Measurements from ENCODE around the gene SMARCA2.

SMARCA2 gene

GRCh38 chr9:2039294-2040180, 24.4 kb downstream of the SMARCA2 start:
- no peak for DNase-seq (ENCODE audit: low read depth)

- DNase-seq (ENCODE audit: low read depth): no peak
These were observed 25.7 kb downstream of the SMARCA2 start for GRCh38 chr9:2040828-2041227.

GRCh38 chr9:2041736-2042135, 26.6 kb downstream of the SMARCA2 start:
- no peak for DNase-seq (ENCODE audit: low read depth)

- no peak for DNase-seq (ENCODE audit: low read depth)
These were observed 28.1 kb downstream of the SMARCA2 start for GRCh38 chr9:2043243-2043642.

- DNase-seq (ENCODE audit: low read depth): no peak
These were observed 28.8 kb downstream of the SMARCA2 start for GRCh38 chr9:2043881-2044462.

GRCh38 chr9:2047144-2047671, 32.1 kb downstream of the SMARCA2 start:
- no peak for DNase-seq (ENCODE audit: low read depth)

GRCh38 chr9:2047916-2048315, 32.8 kb downstream of the SMARCA2 start:
- DNase-seq (ENCODE audit: low read depth): no peak

GRCh38 chr9:2050236-2050635, 35.1 kb downstream of the SMARCA2 start:
- DNase-seq (ENCODE audit: low read depth): no peak

GRCh38 chr9:2053883-2054845, 39.0 kb downstream of the SMARCA2 start:
- peak; percentile 61 for DNase-seq (ENCODE audit: low read depth)

- no peak for DNase-seq (ENCODE audit: low read depth)
These were observed 40.1 kb downstream of the SMARCA2 start for GRCh38 chr9:2055203-2055658.

GRCh38 chr9:2059274-2059929, 44.3 kb downstream of the SMARCA2 start:
- no peak for DNase-seq (ENCODE audit: low read depth)

- no peak for DNase-seq (ENCODE audit: low read depth)
These were observed 45.3 kb downstream of the SMARCA2 start for GRCh38 chr9:2060424-2060823.

GRCh38 chr9:2065704-2066103, 50.6 kb downstream of the SMARCA2 start:
- no peak for DNase-seq (ENCODE audit: low read depth)

GRCh38 chr9:2066312-2067273, 51.4 kb downstream of the SMARCA2 start:
- no peak for DNase-seq (ENCODE audit: low read depth)

- no peak for DNase-seq (ENCODE audit: low read depth)
These were observed 57.7 kb downstream of the SMARCA2 start for GRCh38 chr9:2072752-2073405.

- no peak for DNase-seq (ENCODE audit: low read depth)
These were observed 67.6 kb downstream of the SMARCA2 start for GRCh38 chr9:2082772-2083171.

GRCh38 chr9:2083479-2083878, 68.3 kb downstream of the SMARCA2 start:
- no peak for DNase-seq (ENCODE audit: low read depth)

- no peak for DNase-seq (ENCODE audit: low read depth)
These were observed 70.6 kb downstream of the SMARCA2 start for GRCh38 chr9:2085716-2086115.

- no peak for DNase-seq (ENCODE audit: low read depth)
These were observed 71.0 kb downstream of the SMARCA2 start for GRCh38 chr9:2086116-2086515.

- no peak for DNase-seq (ENCODE audit: low read depth)
These were observed 71.8 kb downstream of the SMARCA2 start for GRCh38 chr9:2086971-2087370.
